Mesenteric fat pad (tissue), 1 donor: ENCODE data around the gene SPOPL. TPM values are rescaled to one million over a fixed set of nuclear protein-coding genes. Genes with fewer than 3 reads are reported as not detected.

ENCODE experiments used
- DNase-seq: peaks from one replicate; pipeline ENCODE4 v3.0.0-alpha.2; 2020; ENCODE audit warnings: low spot score
- total RNA-seq: library from RNA; stranded (reverse); fragmentation: NEBNext Ultra II Directional; extraction: Animal tissue kit (Norgen Biotek cat#: 25700); gene quantifications from one replicate; pipeline ENCODE4 v1.2.1, GENCODE V29; 2021
- donor health status: DM: yes; HTN: yes; CAD: no.

The SPOPL gene
- total RNA-seq, 1 donor from 2014 or later, result 19.9 TPM

- DNase-seq, result no peak
Measured at GRCh38 chr2:138600732-138601457, 99.3 kb downstream of the SPOPL start.

GRCh38 chr2:138601458-138602165, 100.0 kb downstream of the SPOPL start:
- no peak for DNase-seq

GRCh38 chr2:138602166-138602460, 100.5 kb downstream of the SPOPL start:
- DNase-seq, result no peak

GRCh38 chr2:138607746-138608145, 106.2 kb downstream of the SPOPL start:
- no peak for DNase-seq

GRCh38 chr2:138609446-138609845, 107.9 kb downstream of the SPOPL start:
- no peak for DNase-seq

- no peak for DNase-seq
Measured at GRCh38 chr2:138610201-138610953, 108.8 kb downstream of the SPOPL start.

GRCh38 chr2:138615257-138615656, 113.7 kb downstream of the SPOPL start:
- no peak for DNase-seq

- no peak for DNase-seq
Measured at GRCh38 chr2:138617026-138617425, 115.5 kb downstream of the SPOPL start.

GRCh38 chr2:138618971-138619370, 117.4 kb downstream of the SPOPL start:
- DNase-seq, result no peak

- DNase-seq, result no peak
Measured at GRCh38 chr2:138620431-138620830, 118.9 kb downstream of the SPOPL start.

GRCh38 chr2:138621139-138621538, 119.6 kb downstream of the SPOPL start:
- no peak for DNase-seq

- no peak for DNase-seq
Measured at GRCh38 chr2:138622613-138623012, 121.0 kb downstream of the SPOPL start.
